ENCODE measurements around the gene DLGAP1.

DLGAP1 gene

DNA sequence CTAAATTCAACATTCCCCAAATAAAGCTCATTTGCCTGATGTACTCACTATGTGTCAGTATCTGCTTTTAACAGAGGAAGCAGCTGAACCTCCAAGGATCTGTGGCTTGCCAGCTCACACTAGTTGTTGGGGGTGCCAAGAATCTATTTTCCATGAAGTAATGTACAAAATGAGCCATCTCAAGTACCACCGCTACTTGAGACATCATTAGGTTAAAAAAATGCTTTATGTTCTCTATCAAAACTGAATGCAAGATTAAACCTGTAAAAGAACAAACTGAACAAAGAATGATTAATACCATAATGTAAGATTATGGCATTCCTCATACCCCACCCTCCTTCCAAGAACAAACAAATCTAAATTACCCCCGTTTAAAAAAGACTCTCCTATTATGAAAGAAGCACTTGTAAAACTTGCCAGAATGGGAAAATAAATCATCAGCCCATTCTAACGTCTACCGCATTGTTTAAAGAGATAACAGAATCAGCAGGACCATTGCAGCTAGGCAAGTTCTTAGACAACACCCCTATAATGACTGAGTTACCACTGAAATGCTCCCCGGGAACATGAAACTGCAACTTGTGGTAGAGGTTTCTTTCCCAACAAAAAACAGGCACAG, 471.6 kb downstream of the DLGAP1 start:
- no peak for DNase-seq

DNA sequence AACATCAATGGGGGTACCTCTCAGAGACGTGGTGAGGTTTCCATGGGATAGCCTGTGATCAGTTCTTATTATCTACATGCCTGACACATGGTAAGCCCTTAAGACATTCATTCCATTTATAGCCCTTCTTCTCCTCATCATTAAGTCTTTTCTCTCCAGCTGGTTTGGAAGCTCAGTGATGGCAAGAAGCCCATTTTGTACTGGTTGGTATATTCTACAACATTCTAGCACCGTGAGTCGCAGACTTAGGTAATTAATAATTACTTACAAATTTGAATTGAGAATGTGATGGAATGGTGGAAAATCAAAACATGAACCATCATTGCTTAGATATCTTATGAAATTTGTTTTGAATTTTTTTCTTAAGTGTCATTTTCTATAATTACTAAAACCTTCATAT, 472.6 kb downstream of the DLGAP1 start:
- DNase-seq: no peak

GRCh38 chr18:3979024-3979423, 476.1 kb downstream of the DLGAP1 start:
- no peak for DNase-seq

DNA sequence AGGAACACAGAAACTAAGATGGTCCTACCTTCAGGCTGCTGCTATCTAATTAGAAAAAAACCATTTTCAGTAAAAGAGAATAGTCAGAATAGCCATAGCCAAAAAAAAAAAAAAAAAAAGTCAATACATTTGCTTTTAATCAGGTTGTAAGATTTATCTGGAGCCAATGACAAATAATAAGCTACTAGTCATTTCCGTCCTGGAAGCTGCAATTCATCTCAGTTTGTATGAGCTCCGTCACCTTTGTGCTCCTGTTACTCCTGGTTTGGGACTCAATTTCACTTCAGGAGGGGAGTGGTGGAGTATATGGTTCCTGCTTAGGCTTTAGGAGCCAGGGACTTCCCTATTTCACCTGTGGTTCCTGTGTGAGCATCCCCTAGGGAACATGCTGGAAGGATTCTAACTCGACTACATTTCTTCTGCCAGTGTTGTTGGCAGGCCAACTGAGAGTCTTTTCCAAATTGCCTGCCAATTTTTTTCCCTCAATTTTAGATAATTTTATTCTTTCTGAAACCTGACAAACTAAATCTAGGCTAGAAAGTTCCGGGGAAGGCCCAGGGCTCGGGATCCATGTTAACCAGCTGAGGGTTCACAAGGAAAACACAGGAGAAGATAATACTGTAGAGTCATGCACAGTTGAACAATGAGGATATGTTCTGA, 481.8 kb downstream of the DLGAP1 start:
- no peak for DNase-seq

- DNase-seq: no peak
These were observed 482.7 kb downstream of the DLGAP1 start for GRCh38 chr18:3972291-3972930.

DNA sequence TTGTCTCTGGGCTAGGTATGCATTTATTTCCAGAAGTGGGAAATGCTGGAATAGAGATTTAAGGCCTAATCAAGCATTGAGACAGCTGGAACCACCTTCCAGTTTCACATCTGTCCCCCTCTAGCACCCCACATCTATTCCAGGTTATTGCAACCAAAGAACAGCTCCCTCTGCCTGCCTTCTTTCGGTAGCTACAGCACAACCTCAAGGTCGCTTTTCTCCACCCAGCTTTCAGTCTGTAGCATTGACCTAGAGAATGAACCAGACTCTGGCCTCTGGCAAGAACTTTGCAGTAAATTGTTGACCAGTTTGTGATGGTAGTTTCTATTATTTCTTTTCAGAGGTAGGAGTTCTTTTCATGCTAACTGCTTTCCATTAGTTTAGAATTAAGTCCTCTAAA, 484.2 kb downstream of the DLGAP1 start:
- no peak for DNase-seq

GRCh38 chr18:3967359-3968180, 487.5 kb downstream of the DLGAP1 start:
- DNase-seq: no peak

- no peak for DNase-seq
These were observed 488.3 kb downstream of the DLGAP1 start for GRCh38 chr18:3966642-3967358.

GRCh38 chr18:3966246-3966641, 488.9 kb downstream of the DLGAP1 start:
- DNase-seq: no peak

DNA sequence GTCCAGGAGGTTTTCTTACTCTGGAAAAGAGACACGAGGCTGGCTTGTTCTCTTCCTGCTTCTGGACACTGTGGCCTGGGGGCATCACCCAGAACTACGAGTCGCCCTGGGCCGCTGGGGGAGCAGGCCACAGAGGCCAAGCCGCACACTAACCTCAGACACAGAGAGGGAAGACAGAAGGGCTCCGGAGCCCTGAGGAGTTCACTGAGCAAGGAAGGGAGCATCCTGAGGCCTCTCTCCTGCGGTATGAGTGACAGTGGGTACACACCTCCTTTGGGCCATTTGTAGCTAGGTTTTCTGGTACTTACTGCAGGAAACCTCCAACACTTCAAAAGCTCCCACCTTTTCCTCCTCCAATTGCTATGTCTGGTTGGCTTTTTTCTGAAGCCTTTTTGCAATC, 494.1 kb downstream of the DLGAP1 start:
- DNase-seq: no peak

- no peak for DNase-seq
These were observed 495.0 kb downstream of the DLGAP1 start for GRCh38 chr18:3960142-3960541.

DNA sequence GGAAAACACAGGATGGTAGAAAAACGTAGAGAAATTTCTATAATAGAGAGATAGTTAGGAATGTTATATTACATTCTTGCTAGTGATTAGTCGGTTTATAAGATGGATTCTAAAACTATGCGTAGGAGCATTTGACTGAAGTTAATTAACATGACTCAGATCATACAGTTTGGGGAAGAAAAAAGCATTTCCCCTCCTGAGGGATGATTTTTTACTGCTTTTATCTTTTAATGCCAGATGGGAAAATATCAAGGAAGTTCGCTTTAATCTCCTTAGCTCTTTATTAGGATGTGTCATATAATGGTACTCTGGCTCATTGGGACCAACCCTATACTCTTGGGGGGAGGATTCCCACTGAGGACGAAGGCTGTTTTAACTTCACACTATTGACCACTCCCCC, 503.1 kb downstream of the DLGAP1 start:
- DNase-seq: no peak

DNA sequence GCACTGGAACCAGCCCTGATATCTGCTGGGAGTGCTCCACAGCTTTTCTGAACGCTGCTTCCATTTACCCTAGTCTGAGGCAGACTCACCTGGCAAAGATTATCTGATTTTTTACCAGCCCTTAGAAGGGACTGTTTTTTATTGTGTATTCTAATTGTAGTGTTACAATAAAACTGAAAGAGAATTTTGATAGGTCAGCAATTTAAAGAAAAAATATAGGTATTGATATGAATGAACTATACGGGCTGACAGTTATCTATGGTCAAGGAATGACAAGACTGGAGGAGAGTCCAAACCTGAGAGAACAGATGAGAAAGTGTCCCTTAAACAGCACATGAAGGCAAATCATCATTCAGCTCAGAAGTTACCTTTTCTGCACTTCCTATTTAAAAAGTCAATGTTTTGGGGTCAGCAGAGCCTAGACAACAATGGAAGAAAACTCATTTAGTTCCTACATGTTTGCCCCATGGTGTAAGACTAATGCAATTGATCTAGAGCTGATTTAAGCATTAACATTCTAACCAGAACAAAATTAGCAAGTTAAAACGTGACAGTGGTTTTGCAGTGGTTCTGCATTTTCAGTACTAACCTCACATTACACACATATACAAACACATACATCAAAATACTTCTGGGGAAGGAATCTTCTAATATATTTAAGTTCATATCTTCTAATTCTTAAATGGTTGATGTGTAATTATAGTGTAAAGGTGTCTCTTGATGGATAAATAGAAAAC, 504.3 kb downstream of the DLGAP1 start:
- DNase-seq: no peak

DNA sequence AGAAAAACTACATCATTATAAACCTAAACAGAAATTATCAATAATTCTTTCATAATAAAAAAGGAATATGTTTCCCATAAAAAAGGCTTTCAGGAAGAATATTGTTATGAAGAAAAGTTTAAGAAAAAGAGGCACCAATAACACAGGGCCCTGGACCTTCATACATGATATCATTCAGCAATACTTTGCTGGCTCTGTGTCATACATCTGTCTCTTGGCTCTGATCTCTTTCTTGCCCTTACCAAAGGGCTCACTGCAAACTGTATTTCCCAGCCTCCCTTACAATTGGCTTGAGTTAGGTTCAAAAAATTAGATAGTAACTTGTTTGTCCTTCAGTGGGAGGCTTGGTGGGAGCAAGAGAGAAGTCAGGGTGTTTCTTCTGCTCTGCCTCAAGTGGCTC, 506.1 kb downstream of the DLGAP1 start:
- DNase-seq: no peak

DNA sequence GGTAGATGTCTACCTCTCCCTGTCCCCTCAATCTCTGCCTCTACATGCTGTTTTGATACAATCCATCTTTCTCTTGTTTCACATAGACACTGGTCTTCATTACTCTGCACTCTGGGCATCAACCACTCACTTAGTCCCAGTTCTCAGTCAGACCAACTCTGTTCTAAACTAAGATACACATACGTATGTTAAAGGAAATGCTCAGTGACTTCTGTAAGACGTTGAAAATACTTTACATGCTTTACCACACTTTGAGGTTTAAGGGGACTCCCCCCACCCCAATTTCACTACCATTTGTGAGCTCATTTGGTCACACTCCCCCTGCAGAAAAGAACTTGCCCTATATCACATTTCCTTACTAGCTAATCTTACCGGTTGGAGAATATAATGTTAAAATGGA, 507.7 kb downstream of the DLGAP1 start:
- DNase-seq: no peak

DNA sequence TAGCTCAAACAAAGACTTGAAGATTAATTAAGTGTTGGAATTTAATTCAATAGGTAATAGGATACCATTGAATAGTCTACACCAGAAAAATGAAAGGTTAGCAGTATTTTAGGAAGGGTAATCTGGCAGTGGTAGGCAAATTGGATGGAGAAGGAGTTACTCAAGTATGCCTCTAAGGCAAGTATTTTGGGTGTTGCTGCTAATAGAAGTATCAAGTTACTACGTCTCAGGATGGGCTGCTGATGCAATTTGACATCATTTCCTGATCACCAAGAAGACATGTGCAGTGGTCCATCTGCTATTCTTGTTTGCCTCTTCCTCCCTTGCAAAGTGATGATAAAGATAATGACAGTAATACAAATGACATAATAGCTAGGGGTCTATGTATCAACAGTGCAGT, 519.8 kb downstream of the DLGAP1 start:
- no peak for DNase-seq

GRCh38 chr18:3932276-3932675, 522.8 kb downstream of the DLGAP1 start:
- DNase-seq: no peak

- DNase-seq: no peak
These were observed 523.5 kb downstream of the DLGAP1 start for GRCh38 chr18:3931542-3932112.

GRCh38 chr18:3931013-3931315, 524.1 kb downstream of the DLGAP1 start:
- no peak for DNase-seq

DNA sequence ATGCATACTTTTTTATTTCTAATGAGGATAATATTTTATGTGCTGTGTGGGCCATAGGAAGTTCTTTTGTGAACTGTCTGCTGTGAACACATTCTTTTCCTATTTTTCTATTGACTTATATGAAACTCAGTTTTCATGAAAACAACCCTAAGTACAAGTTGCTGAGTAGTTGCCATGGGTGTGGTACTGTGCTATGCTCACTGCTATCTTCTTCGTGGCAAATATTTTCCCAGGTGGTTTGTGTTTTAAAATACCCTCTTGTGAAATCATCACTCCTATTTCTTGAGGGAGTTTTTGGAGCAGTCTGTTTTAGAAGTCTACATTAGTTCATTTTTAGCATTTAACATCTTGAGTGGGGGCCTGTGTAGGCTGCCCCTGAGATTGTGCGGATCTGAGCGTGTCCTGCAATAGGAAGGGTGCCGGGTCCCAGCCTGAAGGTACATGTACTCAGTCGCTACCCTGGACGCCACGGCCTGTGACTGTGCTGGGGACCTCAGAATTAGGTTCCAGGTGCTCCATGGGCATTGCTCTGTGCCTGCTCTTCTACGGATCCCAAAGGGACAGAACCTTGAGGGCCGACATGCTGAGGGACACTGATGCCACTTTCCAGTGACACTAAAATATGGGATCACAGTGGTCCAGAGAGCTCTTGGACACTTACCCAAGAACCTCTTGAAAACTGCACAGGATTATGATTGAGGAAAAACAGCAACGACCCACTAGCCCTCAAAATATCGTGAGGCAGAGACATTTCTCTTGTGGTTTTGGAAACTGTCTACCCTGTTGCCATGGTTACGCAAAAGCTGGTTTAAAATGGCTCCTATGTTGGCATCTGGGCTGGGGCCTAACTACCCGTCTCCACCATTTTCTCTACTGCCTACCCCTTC, 524.7 kb downstream of the DLGAP1 start:
- DNase-seq: no peak

DNA sequence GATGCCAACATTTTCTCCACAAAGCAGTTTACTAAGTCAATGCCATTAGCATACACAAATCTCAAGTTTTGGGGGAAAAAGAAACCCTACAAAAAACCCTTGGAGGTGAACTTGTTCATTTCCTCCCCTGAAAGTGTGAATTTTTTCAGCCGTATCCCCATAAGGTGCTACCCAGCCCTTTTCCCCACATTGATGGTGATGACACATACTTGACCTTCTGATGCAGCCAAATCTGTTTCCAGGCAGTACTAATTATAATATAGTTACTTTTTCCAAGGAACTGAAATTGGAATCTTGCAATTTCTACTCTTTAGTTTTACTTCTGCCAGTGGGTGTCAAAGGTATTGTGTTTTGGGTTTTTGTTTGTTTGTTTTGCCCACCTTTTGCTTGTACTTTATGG, 530.7 kb downstream of the DLGAP1 start:
- no peak for DNase-seq
